OCI-LY7 (cell line): ENCODE results near the gene ECEL1. TPM values are rescaled to one million over a fixed set of nuclear protein-coding genes. Genes with fewer than 3 reads are reported as not detected.

ENCODE experiments used
- BruUV-seq: library from RNA; stranded (reverse); fragments of 400-500 nt; replicated peaks from 2 replicates; lab custom pipeline; 2021; lab: Mats Ljungman, UMichigan
- CTCF ChIA-PET: fragments of 300-600 bp; sonication (Branson Sonifier 250); formaldehyde crosslinking; loops from one replicate; lab custom pipeline; 2022; ENCODE audit warnings: antibody characterized with exemption; ENCODE audit not compliant: unreplicated experiment; lab: Charles Lee
- POLR2A ChIA-PET: fragments of 300-600 bp; sonication (Branson Sonifier 250); formaldehyde crosslinking; loops from one replicate; lab custom pipeline; 2022; ENCODE audit warnings: antibody characterized with exemption; lab: Charles Lee
- DNase-seq: peaks from one replicate; pipeline ENCODE4 v3.0.0-alpha.2; 2015; ENCODE audit warnings: low spot score
- H2AFZ ChIP-seq: fragments of 200-600 bp; sonication (generic), shearing (Covaris generic); 2 replicates; pipeline ENCODE4 v1.6.1; 2014; ENCODE audit warnings: mild to moderate bottlenecking, antibody characterized with exemption, low read length, moderate library complexity
- H3K27ac ChIP-seq: fragments of 200-600 bp; sonication (generic); 2 replicates; pipeline ENCODE4 v1.5.1; 2014; ENCODE audit warnings: mixed run types, low read depth, mild to moderate bottlenecking, moderate library complexity, low read length, inconsistent platforms; ENCODE audit not compliant: poor library complexity, severe bottlenecking
- H3K36me3 ChIP-seq: fragments of 200-600 bp; sonication (generic); 2 replicates; pipeline ENCODE4 v1.6.1; 2014; ENCODE audit warnings: mild to moderate bottlenecking, antibody characterized with exemption, low read length, moderate library complexity, mixed read lengths; ENCODE audit not compliant: insufficient read depth
- H3K4me1 ChIP-seq: fragments of 200-600 bp; sonication (generic); 2 replicates; pipeline ENCODE4 v1.5.1; 2014; ENCODE audit warnings: mild to moderate bottlenecking, low read length; ENCODE audit not compliant: insufficient read depth, poor library complexity, severe bottlenecking
- H3K4me2 ChIP-seq: fragments of 200-600 bp; sonication (generic); 2 replicates; pipeline ENCODE4 v1.6.1; 2014; ENCODE audit warnings: mild to moderate bottlenecking, low read length
- H3K4me3 ChIP-seq: fragments of 200-600 bp; sonication (generic); 2 replicates; pipeline ENCODE4 v1.5.1; 2014; ENCODE audit warnings: mild to moderate bottlenecking, low read depth, low read length; ENCODE audit not compliant: poor library complexity, severe bottlenecking
- H3K79me2 ChIP-seq: fragments of 200-600 bp; sonication (generic); 2 replicates; pipeline ENCODE4 v1.6.1; 2016; ENCODE audit warnings: low read depth, mild to moderate bottlenecking, low read length, moderate library complexity, mixed read lengths; ENCODE audit not compliant: insufficient read depth
- H3K9me2 ChIP-seq: fragments of 200-600 bp; sonication (generic); 2 replicates; pipeline ENCODE4 v1.6.1; 2016; ENCODE audit warnings: mild to moderate bottlenecking, low read length, mixed read lengths; ENCODE audit not compliant: insufficient read depth
- H3K9me3 ChIP-seq: fragments of 200-600 bp; sonication (generic); 2 replicates; pipeline ENCODE4 v1.6.1; 2014; ENCODE audit warnings: mild to moderate bottlenecking, mixed run types, low read length, mixed read lengths
- H4K20me1 ChIP-seq: fragments of 200-600 bp; sonication (generic); 2 replicates; pipeline ENCODE4 v1.6.1; 2014; ENCODE audit warnings: mild to moderate bottlenecking, antibody characterized with exemption, low read length, moderate library complexity, mixed read lengths; ENCODE audit not compliant: insufficient read depth
- EZH2phosphoT487 ChIP-seq: fragments of 200-600 bp; sonication (generic); IDR thresholded peaks from 2 replicates; pipeline ENCODE4 v1.6.1; 2018; ENCODE audit warnings: low read depth, borderline replicate concordance, mild to moderate bottlenecking, mixed run types, antibody characterized with exemption, low read length, moderate library complexity, mixed read lengths
- intact Hi-C: fragments of 100-400 bp; cut with micrococcal nuclease; formaldehyde crosslinking; loops from one replicate; pipeline ENCODE4 v1.10.0; 2022; ENCODE audit not compliant: unreplicated experiment
- total RNA-seq, 2 experiments: library from RNA; depleted of rRNA in 1 of 2; stranded (reverse); fragments of >200 nt in 1 of 2; shearing (Covaris generic) in 1 of 2; gene quantifications; 2 replicates each; pipeline ENCODE4 v1.2.3, GENCODE V29; 2014 to 2022
- TF ChIP-seq, protein P1 (sequence below): fragments of 200-600 bp; sonication (generic); conservative IDR thresholded peaks from 2 replicates; pipeline ENCODE4 v1.5.1; 2014; ENCODE audit warnings: mild to moderate bottlenecking, antibody characterized with exemption, low read length, moderate library complexity, mixed read lengths

ECEL1 gene
- total RNA-seq, 2 experiments from 2014 or later, result not detected

DNA sequence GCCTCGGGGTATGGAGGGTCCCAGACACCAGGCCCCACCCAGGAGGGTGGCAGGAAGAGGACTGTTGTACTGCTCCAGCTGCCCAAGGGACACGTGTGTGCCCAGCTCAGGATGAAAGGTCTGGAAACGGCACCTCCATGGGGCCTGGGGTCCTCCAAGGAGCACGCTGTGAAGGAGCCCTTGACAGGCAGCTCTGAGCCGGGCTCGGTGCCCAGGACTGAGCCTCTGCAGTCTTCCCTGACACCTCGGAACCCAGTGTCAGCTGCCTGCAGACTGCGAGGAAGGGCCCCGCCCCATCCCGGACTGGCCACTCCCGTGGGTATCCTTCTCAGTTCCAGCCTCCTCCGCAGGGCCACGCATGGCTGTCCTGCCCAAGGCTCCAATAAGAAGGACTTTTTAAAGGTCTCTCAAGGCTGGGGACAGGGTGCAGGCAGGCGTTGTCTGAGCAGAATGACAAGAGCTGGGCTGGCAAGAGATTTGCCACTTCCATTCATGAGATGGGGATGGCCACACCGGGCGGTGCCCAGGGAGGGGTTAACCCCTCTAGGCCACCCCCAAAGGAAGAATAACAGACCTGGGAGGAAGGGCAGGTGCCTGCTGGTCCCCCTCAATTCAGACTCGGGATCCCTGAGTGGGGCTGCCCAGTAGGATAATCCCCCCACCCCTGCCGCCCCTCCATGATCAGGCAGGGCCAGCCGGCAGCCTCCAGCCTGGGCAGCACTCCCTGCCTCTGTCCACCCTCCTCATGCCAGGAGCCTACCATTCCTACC lies 8.9 kb downstream of the ECEL1 start:
- no peak overlapping the region for H2AFZ ChIP-seq
- POLR2A ChIA-PET, result no interaction called here
- TF ChIP-seq, protein P1, sequence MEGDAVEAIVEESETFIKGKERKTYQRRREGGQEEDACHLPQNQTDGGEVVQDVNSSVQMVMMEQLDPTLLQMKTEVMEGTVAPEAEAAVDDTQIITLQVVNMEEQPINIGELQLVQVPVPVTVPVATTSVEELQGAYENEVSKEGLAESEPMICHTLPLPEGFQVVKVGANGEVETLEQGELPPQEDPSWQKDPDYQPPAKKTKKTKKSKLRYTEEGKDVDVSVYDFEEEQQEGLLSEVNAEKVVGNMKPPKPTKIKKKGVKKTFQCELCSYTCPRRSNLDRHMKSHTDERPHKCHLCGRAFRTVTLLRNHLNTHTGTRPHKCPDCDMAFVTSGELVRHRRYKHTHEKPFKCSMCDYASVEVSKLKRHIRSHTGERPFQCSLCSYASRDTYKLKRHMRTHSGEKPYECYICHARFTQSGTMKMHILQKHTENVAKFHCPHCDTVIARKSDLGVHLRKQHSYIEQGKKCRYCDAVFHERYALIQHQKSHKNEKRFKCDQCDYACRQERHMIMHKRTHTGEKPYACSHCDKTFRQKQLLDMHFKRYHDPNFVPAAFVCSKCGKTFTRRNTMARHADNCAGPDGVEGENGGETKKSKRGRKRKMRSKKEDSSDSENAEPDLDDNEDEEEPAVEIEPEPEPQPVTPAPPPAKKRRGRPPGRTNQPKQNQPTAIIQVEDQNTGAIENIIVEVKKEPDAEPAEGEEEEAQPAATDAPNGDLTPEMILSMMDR, result no peak
- TF ChIP-seq EZH2phosphoT487, result no peak
- DNase-seq, result no peak
- H3K4me2 ChIP-seq, result no peak overlapping the region
- H3K36me3 ChIP-seq, result no peaks in the 10 kb centered on the region
- H3K27ac ChIP-seq, result no peak overlapping the region
- no peaks in the 10 kb centered on the region for H3K9me3 ChIP-seq
- H3K4me1 ChIP-seq, result no peaks in the 10 kb centered on the region
- intact Hi-C loops, result no loop called here
- BruUV-seq, result no TSS peak
- H3K4me3 ChIP-seq, result no peak overlapping the region
- H3K9me2 ChIP-seq, result no peaks in the 10 kb centered on the region
- no peaks in the 10 kb centered on the region for H3K79me2 ChIP-seq
- CTCF ChIA-PET, result no interaction called here
- no peaks in the 10 kb centered on the region for H4K20me1 ChIP-seq

DNA sequence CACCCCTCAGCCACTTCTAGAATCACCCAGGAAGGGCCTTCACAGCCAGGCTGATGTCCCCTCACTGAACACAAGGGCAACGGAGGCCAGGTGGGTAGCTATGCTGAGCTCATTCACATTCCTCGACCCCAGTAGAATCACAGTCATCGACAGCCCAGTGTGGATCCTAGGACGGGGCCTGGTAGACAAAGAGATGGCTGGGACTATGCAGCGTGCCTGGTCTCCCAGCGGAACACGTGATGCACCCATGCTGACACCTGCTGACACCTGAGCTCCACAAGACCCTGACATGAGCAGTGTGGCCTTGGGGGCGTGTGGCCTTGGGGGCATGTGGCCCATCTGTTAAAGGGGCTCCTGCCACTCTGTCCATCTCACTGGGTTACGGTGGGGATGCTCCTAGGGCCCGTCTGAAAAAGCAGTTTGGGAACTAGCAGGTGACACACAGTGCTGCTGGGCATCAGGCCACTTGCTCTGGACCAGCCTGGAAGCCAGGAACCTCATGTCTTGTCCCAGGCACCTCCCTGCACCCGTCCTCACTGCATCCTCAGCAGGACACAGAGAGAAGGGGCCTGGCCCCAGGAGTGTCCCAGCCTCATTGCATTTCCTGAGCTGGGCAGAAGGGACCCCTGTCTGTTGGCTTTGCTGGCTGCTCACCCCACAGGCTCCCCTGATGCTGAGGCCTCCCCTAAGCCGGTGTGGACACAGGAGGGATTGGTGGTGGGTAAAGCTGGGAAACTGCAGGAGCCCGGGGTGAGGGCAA lies 9.7 kb downstream of the ECEL1 start:
- ChIA-PET POLR2A (no interaction called here), CTCF (interaction anchor here (1.2 kb wide), 1 partner anchor 13 kb away, joined by 3 read pairs; no protein-coding TSS in a partner anchor)
- no peak for TF ChIP-seq EZH2phosphoT487
- TF ChIP-seq, protein P1, result no peak
- Histone ChIP-seq H3K4me3 (no peak overlapping the region), H3K36me3 (no peaks in the 10 kb centered on the region), H3K4me2 (no peak overlapping the region), H3K9me2 (no peaks in the 10 kb centered on the region), H3K27ac (no peak overlapping the region), H4K20me1 (no peaks in the 10 kb centered on the region), H3K9me3 (no peaks in the 10 kb centered on the region), H3K79me2 (no peaks in the 10 kb centered on the region), H3K4me1 (no peaks in the 10 kb centered on the region), H2AFZ (no peak overlapping the region)
- no TSS peak for BruUV-seq
- intact Hi-C loops, result no loop called here
- DNase-seq, result no peak
